NB4 (cell line): ENCODE results near the gene PITRM1.
A peak's percentile ranks its signal among the peaks of the same experiment; 100 is the strongest.

Experiments
- MYC ChIP-seq: IDR thresholded peaks from 2 replicates; pipeline ENCODE4 v1.6.1; 2011; ENCODE audit warnings: low read depth, low read length
- POLR2A ChIP-seq: IDR thresholded peaks from 2 replicates; pipeline ENCODE4 v1.6.1; 2011; ENCODE audit warnings: mild to moderate bottlenecking; ENCODE audit not compliant: insufficient read length; ENCODE audit errors: extremely low read depth
- TF ChIP-seq, protein P1 (sequence below): IDR thresholded peaks from one replicate; pipeline ENCODE4 v1.5.1; 2012; ENCODE audit warnings: low read depth, low read length
- TF ChIP-seq, protein P2 (sequence below): IDR thresholded peaks from 2 replicates; pipeline ENCODE4 v1.6.1; 2011; ENCODE audit warnings: low read depth, low read length

DNA sequence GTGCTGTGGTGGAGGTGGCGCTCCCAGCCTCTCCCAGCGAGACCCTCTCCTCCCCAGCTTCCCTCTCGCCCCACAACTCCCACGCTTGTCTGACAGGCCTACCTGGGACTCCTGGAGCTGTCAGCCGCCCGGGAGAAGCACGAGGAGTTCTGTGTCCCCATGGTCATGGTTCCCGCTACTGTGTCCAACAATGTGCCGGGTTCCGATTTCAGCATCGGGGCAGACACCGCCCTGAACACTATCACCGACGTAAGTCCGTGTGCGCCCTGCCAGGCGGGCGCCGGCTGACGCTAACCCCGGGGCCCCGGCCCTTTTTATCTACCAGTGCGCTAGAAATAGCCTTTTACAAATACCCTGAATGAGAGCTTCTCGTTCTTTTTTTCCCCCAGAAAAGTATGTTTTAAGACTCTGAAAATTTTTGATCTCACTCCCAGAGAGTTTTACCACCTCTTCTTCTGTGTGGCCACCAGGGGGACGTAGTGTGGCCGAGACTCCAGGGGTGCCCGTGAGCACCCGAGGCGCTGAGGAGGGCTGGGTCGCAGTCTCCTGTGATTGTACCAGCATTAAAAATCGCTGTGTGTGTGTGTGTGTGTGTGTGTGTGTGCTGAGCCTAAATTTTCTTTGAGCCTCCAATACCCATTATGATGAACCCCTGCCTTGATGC lies 52.7 kb downstream of the PITRM1 start:
- TF ChIP-seq, protein P1, sequence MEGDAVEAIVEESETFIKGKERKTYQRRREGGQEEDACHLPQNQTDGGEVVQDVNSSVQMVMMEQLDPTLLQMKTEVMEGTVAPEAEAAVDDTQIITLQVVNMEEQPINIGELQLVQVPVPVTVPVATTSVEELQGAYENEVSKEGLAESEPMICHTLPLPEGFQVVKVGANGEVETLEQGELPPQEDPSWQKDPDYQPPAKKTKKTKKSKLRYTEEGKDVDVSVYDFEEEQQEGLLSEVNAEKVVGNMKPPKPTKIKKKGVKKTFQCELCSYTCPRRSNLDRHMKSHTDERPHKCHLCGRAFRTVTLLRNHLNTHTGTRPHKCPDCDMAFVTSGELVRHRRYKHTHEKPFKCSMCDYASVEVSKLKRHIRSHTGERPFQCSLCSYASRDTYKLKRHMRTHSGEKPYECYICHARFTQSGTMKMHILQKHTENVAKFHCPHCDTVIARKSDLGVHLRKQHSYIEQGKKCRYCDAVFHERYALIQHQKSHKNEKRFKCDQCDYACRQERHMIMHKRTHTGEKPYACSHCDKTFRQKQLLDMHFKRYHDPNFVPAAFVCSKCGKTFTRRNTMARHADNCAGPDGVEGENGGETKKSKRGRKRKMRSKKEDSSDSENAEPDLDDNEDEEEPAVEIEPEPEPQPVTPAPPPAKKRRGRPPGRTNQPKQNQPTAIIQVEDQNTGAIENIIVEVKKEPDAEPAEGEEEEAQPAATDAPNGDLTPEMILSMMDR = peak; percentile 45
- TF ChIP-seq POLR2A = no peak
- TF ChIP-seq MYC = no peak
- TF ChIP-seq, protein P2, sequence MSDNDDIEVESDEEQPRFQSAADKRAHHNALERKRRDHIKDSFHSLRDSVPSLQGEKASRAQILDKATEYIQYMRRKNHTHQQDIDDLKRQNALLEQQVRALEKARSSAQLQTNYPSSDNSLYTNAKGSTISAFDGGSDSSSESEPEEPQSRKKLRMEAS = no peak
